A549 treated with AZD2906 at 1 μM for 4 hours (cell line): ENCODE results near the gene USP16. TPM values are rescaled to one million over a fixed set of nuclear protein-coding genes. Genes with fewer than 3 reads are reported as not detected.

Source experiments
- total RNA-seq: library from RNA; stranded (reverse); fragments of 200-300 nt; extraction: Qiagen RNA extraction; gene quantifications from 5 replicates; pipeline ENCODE4 v1.2.3, GENCODE V29; 2022

Gene USP16
- total RNA-seq = 19.7 to 26.6 TPM (median 20.0 TPM) in 5 replicates

DNA sequence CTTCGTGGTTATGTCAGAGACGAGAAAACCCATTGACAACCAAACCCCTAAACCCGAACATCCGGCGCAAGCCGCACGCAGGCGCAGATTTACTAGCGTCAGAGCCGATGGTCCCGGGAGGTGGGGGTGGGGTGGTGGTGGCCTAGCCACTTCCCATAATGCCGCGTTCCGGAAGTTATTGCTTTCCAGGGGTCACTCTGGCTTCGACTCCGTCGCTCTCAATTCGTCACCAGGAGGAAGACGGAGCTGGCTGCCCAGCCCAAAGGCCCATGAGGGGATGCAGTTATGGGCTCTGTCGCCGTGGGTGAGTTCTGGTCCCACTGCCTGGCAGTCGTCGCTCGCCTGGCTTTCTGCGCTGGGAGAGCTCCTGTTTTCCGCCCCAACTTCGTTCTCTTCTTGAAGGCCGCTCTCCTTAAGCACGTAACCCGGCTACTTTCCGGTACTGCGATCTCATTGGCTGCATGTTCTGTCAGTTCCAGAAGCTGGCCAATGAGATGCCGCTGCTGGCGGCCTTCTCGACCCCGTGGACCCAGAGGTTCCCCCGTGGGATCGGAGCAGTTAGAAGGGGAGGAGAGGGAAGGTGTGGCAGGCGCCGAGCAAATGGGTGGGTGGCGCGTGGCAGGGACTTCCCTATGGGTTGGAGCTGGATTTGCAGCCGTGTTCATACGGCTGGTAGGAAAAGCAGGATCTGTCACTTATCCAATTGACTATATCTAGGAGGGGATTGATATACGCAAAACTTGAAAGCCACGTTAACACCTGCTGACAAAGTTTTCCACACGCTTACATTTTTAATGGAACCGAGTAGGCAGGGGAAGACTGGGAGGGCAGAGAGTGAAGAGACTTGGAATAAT lies at the start of gene USP16:
Gene USP16 (plus strand): TSS at position 195 of the 854 bp plus-strand sequence. CDS start 3,246 bp downstream, outside the sequence.

GRCh38 chr21:28992526-28993292 lies 31.8 kb upstream of the USP16 start, which contains the start of gene LTN1:
TSS of gene LTN1 (minus strand) at chr21:28992877. CDS start at chr21:28992805, 72 bp downstream.

GRCh38 chr21:29073222-29074006 lies 48.9 kb downstream of the USP16 start, which contains the start of gene CCT8:
TSS of gene CCT8 (minus strand) at chr21:29073648. CDS start at chr21:29073590, 58 bp downstream.

Other genes starting within 250 kb of the USP16 start
- gene LTN1, start 31.8 kb upstream of the USP16 start, total RNA-seq = 4.2 to 6.5 TPM (median 5.6 TPM) in 5 replicates
- 9.5 to 10.8 TPM (median 10.1 TPM) in 5 replicates for gene RWDD2B, start 5.3 kb upstream of the USP16 start, total RNA-seq
- gene CCT8, start 49.0 kb downstream of the USP16 start, total RNA-seq = 153 to 193 TPM (median 162 TPM) in 5 replicates
- gene MAP3K7CL, start 106.0 kb downstream of the USP16 start, total RNA-seq = 1.2 to 2.5 TPM (median 1.9 TPM) in 5 replicates